Right atrium auricular region (tissue), 2 donors: ENCODE measurements around the gene AKAP13. TPM values are rescaled to one million over a fixed set of nuclear protein-coding genes. Genes with fewer than 3 reads are reported as not detected.

ENCODE experiments used
- DNase-seq: peaks from one replicate; pipeline ENCODE4 v3.0.0-alpha.2; 2019; ENCODE audit warnings: low spot score
- H3K27ac ChIP-seq, 2 donors: fragments of 200-600 bp; sonication (generic); 1 replicate in 1 of 2; 2 replicates in 1 of 2; pipeline ENCODE4 v1.5.1; 2016 to 2019
- H3K27me3 ChIP-seq, 2 donors: fragments of 200-600 bp; sonication (generic); one replicate each; pipeline versions ENCODE4 v1.5.1 to v1.6.0; 2017 to 2019
- H3K36me3 ChIP-seq: fragments of 200-600 bp; sonication (generic); one replicate; pipeline ENCODE4 v1.5.1; 2016
- H3K4me1 ChIP-seq, 2 donors: fragments of 200-600 bp; sonication (generic); one replicate each; pipeline versions ENCODE4 v1.5.1 to v1.6.0; 2017 to 2019
- H3K4me3 ChIP-seq, 2 donors: fragments of 200-600 bp; sonication (generic); 1 replicate in 1 of 2; 2 replicates in 1 of 2; pipeline ENCODE4 v1.5.1; 2017 to 2019; ENCODE audit warnings: mild to moderate bottlenecking in 1 of 2, moderate library complexity in 1 of 2
- H3K9me3 ChIP-seq, 2 donors: fragments of 200-600 bp; sonication (generic); one replicate each; pipeline ENCODE4 v1.5.1; 2019
- total RNA-seq, 2 donors: library from RNA; depleted of rRNA; stranded (reverse); fragments of >200 nt; gene quantifications; one replicate each; pipeline ENCODE4 v1.1.0, GENCODE V29; 2016
- TF ChIP-seq, protein P1 (sequence below), 2 donors: fragments of 200-600 bp; sonication (generic); IDR thresholded peaks; one replicate each; pipeline ENCODE4 v1.5.1; 2019; ENCODE audit warnings: antibody characterized with exemption in 2 of 2

AKAP13 gene
- total RNA-seq, 2 donors from 2014 or later = 293 to 339 TPM

DNA sequence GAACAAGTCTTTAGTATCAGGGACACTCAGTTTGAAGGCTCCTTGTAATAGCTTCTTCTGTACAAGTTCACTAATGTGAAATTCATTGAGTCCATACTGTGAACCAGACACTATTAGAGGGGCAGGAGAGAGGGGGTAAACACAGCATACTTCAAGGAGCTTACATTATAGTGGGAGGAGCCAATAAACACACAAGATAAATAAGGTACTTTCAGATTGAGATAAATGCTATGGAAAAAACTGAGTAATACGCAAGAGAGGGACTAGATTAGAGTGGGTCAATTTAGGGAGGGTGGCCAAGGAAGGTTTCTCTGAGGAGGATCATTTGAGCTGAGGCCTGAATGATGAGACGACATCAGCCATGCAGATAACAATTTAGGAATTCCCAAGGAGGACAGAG is 3.1 kb upstream of the AKAP13 start:
- no peaks in the 10 kb centered on the region for H3K9me3 ChIP-seq
- no peak overlapping the region for H3K27ac ChIP-seq
- TF ChIP-seq, protein P1, sequence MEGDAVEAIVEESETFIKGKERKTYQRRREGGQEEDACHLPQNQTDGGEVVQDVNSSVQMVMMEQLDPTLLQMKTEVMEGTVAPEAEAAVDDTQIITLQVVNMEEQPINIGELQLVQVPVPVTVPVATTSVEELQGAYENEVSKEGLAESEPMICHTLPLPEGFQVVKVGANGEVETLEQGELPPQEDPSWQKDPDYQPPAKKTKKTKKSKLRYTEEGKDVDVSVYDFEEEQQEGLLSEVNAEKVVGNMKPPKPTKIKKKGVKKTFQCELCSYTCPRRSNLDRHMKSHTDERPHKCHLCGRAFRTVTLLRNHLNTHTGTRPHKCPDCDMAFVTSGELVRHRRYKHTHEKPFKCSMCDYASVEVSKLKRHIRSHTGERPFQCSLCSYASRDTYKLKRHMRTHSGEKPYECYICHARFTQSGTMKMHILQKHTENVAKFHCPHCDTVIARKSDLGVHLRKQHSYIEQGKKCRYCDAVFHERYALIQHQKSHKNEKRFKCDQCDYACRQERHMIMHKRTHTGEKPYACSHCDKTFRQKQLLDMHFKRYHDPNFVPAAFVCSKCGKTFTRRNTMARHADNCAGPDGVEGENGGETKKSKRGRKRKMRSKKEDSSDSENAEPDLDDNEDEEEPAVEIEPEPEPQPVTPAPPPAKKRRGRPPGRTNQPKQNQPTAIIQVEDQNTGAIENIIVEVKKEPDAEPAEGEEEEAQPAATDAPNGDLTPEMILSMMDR (IDR thresholded peaks at IDR 0.05) = no peak
- H3K4me1 ChIP-seq = peaks cover 0 to 8% of the 10 kb centered on the region in 2 donors
- DNase-seq = no peak
- H3K27me3 ChIP-seq = no peaks in the 10 kb centered on the region
- no peak overlapping the region for H3K4me3 ChIP-seq
- no peaks in the 10 kb centered on the region for H3K36me3 ChIP-seq

DNA sequence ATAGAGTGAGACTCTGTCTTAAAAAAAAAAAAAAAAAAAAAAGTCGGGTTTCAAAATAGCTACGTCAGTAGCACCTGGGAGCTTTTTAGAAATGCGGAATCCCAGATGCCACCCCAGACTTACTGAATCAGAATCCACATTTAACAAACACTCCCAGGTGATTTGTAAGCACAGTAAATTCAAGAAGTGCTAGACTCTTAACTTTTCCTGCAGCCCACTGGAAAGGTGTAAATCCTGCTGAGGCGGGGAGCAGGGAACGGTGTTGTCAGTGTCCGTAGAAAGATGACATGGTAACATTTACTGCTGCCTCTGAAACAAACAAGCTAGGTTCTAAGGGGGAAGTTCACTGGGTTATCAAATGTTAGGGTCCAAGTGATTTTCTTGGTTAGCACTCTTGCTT is 2.4 kb upstream of the AKAP13 start:
- Histone ChIP-seq H3K27ac (no peak overlapping the region), H3K4me3 (no peak overlapping the region), H3K4me1 (peaks cover 0 to 15% of the 10 kb centered on the region in 2 donors), H3K27me3 (no peaks in the 10 kb centered on the region), H3K36me3 (no peaks in the 10 kb centered on the region), H3K9me3 (no peaks in the 10 kb centered on the region)
- TF ChIP-seq, protein P1 (IDR thresholded peaks at IDR 0.05) = no peak
- no peak for DNase-seq

DNA sequence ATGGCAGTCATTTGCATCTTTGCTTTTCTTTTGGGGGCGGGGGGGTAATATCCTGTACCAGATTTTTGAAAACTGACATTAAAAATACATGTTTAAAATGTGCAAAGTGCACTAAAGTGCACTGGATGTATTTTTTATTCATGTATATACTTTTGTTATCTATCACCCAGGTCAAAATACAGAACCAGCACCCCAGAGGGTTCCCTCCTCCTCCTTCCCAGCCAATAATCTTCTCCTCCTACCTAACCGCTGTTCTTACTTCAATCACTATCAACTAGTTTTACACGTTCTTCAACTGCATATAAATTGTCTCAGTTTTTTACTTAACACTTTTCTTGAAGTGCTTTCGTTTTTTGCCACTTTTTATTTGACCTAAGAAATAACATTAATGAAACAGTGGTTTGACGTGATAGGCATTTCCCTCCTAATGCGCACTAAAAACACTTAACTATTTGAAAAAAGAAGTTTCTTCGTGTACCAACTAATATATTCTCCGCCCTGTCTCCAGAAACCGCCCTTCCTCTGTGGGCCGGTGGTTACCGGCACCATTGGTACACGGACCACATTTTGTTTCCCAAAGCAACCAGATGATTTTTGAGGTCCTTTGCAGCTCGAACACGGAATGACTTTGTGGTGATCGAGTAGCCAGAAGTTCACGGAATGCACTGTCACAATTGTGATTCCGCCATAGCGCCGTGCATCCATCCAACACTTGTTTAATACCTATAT is 836 bp upstream of the AKAP13 start:
- TF ChIP-seq, protein P1 (IDR thresholded peaks at IDR 0.05) = no peak
- Histone ChIP-seq H3K4me3 (peak overlapping the region; percentile 96 to 98), H3K27ac (peak overlapping the region; percentile 97 to 99), H3K27me3 (no peaks in the 10 kb centered on the region), H3K9me3 (no peaks in the 10 kb centered on the region), H3K36me3 (no peaks in the 10 kb centered on the region), H3K4me1 (peaks cover 0 to 31% of the 10 kb centered on the region in 2 donors)
- no peak for DNase-seq

DNA sequence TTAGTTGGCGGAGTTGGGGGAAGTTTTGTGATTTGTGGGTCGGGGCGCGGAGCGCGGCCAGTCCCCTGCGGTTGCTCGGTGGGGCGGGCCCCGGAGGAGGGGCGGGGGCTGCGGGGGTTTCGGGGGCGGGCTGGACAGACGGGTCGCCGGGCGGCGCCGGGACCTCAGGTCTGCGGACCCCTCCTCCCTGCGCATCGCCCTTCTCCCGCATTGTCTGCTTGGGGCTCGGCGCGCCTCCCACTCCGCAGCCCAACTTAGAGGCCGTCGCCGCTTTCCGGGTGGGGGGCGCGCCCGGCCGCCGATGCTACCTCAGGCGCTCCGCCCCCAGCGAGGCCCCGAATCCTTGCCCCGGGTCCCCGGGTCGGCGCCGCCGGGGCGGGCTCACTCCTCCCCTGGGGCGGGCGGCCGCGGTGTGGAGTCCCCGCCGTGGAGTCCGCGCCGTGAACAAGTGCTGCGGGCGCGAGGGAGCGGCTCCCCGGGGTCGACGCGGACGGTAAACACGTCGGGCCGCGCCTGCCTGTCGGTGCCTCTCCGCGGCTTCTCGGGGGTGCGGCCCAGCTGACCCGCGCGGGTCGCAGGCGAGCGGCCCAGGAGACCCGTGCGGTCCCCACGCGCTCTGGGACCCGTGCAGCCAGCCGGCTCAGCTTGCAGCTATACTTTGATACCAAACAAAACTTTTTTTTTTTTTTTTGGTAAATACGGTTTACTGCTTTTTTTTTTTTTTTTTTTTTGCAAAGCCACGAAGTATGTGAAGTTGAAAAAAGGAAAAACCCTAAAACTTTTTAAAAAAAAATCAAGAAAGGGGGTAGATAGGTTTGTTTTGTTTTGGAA is 624 bp downstream of the AKAP13 start:
- Histone ChIP-seq H3K36me3 (no peaks in the 10 kb centered on the region), H3K4me1 (peaks cover 0 to 35% of the 10 kb centered on the region in 2 donors), H3K27ac (peak overlapping the region; percentile 97 to 99), H3K27me3 (no peaks in the 10 kb centered on the region), H3K9me3 (no peaks in the 10 kb centered on the region), H3K4me3 (peak overlapping the region; percentile 96 to 98)
- DNase-seq = no peak
- TF ChIP-seq, protein P1 (IDR thresholded peaks at IDR 0.05) = no peak

DNA sequence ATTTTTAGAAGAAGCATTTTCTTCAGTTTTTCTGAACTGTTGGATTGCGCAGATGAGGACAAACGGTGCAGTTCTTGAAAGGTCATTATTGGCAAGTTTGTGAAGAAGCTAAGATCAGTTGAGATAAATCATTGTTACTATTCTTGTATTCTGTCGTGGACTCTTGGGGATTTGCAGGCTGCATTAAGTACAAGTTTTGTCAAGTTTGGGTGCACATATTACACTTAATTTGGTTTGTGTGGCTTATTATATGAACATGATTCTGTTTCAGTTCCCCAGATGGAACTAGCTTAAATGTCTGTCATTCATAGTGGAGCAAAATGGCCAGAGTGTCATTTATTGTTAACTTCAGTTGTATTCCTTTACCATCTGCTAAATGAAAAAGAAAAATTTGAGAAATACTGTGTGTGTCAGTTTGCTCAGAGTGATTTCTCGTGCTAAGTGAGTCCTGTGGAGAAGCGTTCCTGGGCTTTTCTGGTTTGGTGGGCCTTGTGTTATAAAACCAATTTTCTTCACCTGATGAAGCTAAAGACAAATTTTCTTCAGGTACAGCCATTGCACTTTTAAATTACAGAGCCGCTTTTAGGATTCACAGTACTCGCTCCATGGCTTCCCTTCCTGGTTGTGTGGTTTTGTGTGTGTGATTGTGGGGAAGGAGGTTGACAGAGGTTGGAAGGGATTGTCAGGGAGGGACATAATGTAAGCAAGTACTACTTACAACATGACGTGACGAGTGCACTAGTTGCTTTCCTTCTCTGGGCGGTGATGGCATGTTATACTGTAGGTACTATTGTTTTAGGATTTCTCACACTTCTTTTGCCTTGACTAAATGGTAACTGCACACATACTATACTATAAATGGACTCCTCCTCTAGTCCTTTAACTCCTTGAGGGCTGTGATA is 1.7 kb downstream of the AKAP13 start:
- H3K27ac ChIP-seq = peak overlapping the region; percentile 97 to 99
- H3K4me3 ChIP-seq = peak overlapping the region; percentile 96 to 98
- H3K36me3 ChIP-seq = peaks cover 6% of the 10 kb centered on the region
- H3K27me3 ChIP-seq = no peaks in the 10 kb centered on the region
- peaks cover 0 to 35% of the 10 kb centered on the region in 2 donors for H3K4me1 ChIP-seq
- TF ChIP-seq, protein P1 (IDR thresholded peaks at IDR 0.05) = no peak
- no peaks in the 10 kb centered on the region for H3K9me3 ChIP-seq
- no peak for DNase-seq
